Measurements from ENCODE around the gene CRTAC1.

DNA sequence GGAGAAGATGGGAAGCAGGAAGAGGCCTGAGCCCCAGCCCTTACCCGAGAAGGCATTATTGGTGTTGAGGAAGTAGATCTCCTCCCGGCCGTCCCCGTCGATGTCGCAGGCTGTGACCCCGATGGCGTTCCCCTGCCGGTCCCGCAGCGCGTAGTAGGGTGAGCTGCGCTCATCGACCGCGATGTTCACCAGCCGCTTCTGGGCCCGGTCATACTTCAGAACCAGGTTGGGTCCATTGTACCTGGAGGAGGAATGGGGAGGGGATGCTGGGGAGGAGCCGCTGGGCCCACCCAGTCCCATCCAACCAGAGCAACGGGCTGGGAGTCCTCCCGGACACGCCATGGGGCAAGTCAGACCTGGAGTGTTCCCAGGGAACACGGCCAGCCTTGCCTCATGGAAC is 94.3 kb downstream of the CRTAC1 start:
- TF ChIP-seq, protein P1, sequence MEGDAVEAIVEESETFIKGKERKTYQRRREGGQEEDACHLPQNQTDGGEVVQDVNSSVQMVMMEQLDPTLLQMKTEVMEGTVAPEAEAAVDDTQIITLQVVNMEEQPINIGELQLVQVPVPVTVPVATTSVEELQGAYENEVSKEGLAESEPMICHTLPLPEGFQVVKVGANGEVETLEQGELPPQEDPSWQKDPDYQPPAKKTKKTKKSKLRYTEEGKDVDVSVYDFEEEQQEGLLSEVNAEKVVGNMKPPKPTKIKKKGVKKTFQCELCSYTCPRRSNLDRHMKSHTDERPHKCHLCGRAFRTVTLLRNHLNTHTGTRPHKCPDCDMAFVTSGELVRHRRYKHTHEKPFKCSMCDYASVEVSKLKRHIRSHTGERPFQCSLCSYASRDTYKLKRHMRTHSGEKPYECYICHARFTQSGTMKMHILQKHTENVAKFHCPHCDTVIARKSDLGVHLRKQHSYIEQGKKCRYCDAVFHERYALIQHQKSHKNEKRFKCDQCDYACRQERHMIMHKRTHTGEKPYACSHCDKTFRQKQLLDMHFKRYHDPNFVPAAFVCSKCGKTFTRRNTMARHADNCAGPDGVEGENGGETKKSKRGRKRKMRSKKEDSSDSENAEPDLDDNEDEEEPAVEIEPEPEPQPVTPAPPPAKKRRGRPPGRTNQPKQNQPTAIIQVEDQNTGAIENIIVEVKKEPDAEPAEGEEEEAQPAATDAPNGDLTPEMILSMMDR (IDR thresholded peaks at IDR 0.05) = no peak
- TF ChIP-seq ZFX (IDR thresholded peaks at IDR 0.05; ENCODE audit: borderline replicate concordance) = no peak

Data from 22Rv1 (cell line).